Measurements from ENCODE around the gene ALKBH5.

- no peak for TF ChIP-seq EZH2 (IDR thresholded peaks at IDR 0.05; ENCODE audit: borderline replicate concordance, low read depth, low read length, poor library complexity, severe bottlenecking)
- TF ChIP-seq, protein P1, sequence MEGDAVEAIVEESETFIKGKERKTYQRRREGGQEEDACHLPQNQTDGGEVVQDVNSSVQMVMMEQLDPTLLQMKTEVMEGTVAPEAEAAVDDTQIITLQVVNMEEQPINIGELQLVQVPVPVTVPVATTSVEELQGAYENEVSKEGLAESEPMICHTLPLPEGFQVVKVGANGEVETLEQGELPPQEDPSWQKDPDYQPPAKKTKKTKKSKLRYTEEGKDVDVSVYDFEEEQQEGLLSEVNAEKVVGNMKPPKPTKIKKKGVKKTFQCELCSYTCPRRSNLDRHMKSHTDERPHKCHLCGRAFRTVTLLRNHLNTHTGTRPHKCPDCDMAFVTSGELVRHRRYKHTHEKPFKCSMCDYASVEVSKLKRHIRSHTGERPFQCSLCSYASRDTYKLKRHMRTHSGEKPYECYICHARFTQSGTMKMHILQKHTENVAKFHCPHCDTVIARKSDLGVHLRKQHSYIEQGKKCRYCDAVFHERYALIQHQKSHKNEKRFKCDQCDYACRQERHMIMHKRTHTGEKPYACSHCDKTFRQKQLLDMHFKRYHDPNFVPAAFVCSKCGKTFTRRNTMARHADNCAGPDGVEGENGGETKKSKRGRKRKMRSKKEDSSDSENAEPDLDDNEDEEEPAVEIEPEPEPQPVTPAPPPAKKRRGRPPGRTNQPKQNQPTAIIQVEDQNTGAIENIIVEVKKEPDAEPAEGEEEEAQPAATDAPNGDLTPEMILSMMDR (conservative IDR thresholded peaks at IDR 0.05; ENCODE audit: low read depth, low read length), result no peak
Measured at GRCh38 chr17:18145811-18146210, 37.8 kb upstream of the ALKBH5 start.

Data from A673 (cell line).